DND-41 (cell line): ENCODE measurements around the gene STK11IP.

Experiments
- EZH2 ChIP-seq: IDR thresholded peaks from 3 replicates; pipeline ENCODE4 v1.6.1; 2012; ENCODE audit warnings: borderline replicate concordance, low read depth, mild to moderate bottlenecking, moderate library complexity, low read length, inconsistent platforms; ENCODE audit not compliant: severe bottlenecking
- TF ChIP-seq, protein P1 (sequence below): IDR thresholded peaks from 2 replicates; pipeline ENCODE4 v1.5.1; 2012; ENCODE audit warnings: borderline replicate concordance, low read length, moderate library complexity, mild to moderate bottlenecking; ENCODE audit not compliant: poor library complexity, severe bottlenecking; ENCODE audit errors: extremely low read depth

- no peak for TF ChIP-seq EZH2
- TF ChIP-seq, protein P1, sequence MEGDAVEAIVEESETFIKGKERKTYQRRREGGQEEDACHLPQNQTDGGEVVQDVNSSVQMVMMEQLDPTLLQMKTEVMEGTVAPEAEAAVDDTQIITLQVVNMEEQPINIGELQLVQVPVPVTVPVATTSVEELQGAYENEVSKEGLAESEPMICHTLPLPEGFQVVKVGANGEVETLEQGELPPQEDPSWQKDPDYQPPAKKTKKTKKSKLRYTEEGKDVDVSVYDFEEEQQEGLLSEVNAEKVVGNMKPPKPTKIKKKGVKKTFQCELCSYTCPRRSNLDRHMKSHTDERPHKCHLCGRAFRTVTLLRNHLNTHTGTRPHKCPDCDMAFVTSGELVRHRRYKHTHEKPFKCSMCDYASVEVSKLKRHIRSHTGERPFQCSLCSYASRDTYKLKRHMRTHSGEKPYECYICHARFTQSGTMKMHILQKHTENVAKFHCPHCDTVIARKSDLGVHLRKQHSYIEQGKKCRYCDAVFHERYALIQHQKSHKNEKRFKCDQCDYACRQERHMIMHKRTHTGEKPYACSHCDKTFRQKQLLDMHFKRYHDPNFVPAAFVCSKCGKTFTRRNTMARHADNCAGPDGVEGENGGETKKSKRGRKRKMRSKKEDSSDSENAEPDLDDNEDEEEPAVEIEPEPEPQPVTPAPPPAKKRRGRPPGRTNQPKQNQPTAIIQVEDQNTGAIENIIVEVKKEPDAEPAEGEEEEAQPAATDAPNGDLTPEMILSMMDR, result no peak
Measured at GRCh38 chr2:219556413-219556812, 41.2 kb upstream of the STK11IP start.
